Lower lobe of right lung (tissue), 2 donors: ENCODE results near the gene FXYD2. TPM values are rescaled to one million over a fixed set of nuclear protein-coding genes. Genes with fewer than 3 reads are reported as not detected.

Experiments used
- ATAC-seq, 2 donors: fragments of 200-7000 bp; cut with Tn5 transposase; one replicate each; pipeline ENCODE4 v1.9.1; 2020 to 2022; ENCODE audit warnings: mild to moderate bottlenecking in 2 of 2, moderate library complexity in 2 of 2
- DNase-seq: peaks from one replicate; pipeline ENCODE4 v3.0.0-alpha.2; 2020
- H3K27ac ChIP-seq: fragments of 200-600 bp; one replicate; pipeline ENCODE4 v1.8.0; 2022
- H3K27me3 ChIP-seq: fragments of 200-600 bp; one replicate; pipeline ENCODE4 v1.8.0; 2022; ENCODE audit warnings: low read depth
- H3K36me3 ChIP-seq: fragments of 200-600 bp; one replicate; pipeline ENCODE4 v1.8.0; 2022; ENCODE audit warnings: mild to moderate bottlenecking
- H3K4me1 ChIP-seq: fragments of 200-600 bp; one replicate; pipeline ENCODE4 v1.8.0; 2022
- H3K4me3 ChIP-seq: fragments of 200-600 bp; one replicate; pipeline ENCODE4 v1.8.0; 2022; ENCODE audit warnings: mild to moderate bottlenecking
- H3K9me3 ChIP-seq: fragments of 200-600 bp; one replicate; pipeline ENCODE4 v1.8.0; 2022
- intact Hi-C: fragments of 100-400 bp; cut with DNase I; formaldehyde crosslinking; loops from one replicate; pipeline ENCODE4 v1.11.0; 2022
- total RNA-seq: library from RNA; stranded (reverse); fragmentation: NEBNext Ultra II Directional; extraction: Animal tissue kit (Norgen Biotek cat#: 25700); gene quantifications from one replicate; pipeline ENCODE4 v1.2.1, GENCODE V29; 2021
- TF ChIP-seq, protein P1 (sequence below): fragments of 200-600 bp; IDR thresholded peaks from one replicate; pipeline ENCODE4 v1.8.0; 2022; ENCODE audit warnings: antibody characterized with exemption, mild to moderate bottlenecking
- donor health status: DM: no; HTN: yes; CAD: no; lungs with severe emphysema.

The FXYD2 gene
- total RNA-seq, 1 donor from 2014 or later = 2.8 TPM

DNA sequence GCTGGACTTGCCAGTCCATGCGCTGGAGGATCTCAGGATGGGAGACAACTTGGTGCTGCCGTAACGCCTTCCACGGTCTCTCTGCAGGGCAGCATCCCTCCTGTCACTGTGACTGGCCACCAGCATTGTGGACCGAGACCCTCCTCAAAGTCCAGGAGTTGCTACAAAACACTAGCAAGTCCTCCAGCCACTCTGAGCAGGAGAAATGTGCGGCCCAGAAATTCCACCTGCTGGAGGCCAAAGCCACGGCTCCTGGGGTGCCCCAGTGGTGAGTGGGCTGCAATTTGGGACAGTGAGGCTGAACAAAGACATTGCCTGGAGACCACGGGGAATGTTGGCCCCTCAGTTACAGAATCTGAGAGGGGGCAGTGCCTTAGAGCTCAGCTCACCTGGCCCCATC lies 20.6 kb downstream of the FXYD2 start:
- H3K27me3 ChIP-seq = peaks cover 3% of the 10 kb centered on the region
- H3K4me1 ChIP-seq = peaks cover 11% of the 10 kb centered on the region
- H3K4me3 ChIP-seq = no peak overlapping the region
- no peak overlapping the region for H3K27ac ChIP-seq
- intact Hi-C loops = no loop called here
- ATAC-seq (no peak), DNase-seq (no peak)
- TF ChIP-seq, protein P1, sequence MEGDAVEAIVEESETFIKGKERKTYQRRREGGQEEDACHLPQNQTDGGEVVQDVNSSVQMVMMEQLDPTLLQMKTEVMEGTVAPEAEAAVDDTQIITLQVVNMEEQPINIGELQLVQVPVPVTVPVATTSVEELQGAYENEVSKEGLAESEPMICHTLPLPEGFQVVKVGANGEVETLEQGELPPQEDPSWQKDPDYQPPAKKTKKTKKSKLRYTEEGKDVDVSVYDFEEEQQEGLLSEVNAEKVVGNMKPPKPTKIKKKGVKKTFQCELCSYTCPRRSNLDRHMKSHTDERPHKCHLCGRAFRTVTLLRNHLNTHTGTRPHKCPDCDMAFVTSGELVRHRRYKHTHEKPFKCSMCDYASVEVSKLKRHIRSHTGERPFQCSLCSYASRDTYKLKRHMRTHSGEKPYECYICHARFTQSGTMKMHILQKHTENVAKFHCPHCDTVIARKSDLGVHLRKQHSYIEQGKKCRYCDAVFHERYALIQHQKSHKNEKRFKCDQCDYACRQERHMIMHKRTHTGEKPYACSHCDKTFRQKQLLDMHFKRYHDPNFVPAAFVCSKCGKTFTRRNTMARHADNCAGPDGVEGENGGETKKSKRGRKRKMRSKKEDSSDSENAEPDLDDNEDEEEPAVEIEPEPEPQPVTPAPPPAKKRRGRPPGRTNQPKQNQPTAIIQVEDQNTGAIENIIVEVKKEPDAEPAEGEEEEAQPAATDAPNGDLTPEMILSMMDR = no peak
- H3K36me3 ChIP-seq = no peaks in the 10 kb centered on the region
- H3K9me3 ChIP-seq = no peaks in the 10 kb centered on the region

DNA sequence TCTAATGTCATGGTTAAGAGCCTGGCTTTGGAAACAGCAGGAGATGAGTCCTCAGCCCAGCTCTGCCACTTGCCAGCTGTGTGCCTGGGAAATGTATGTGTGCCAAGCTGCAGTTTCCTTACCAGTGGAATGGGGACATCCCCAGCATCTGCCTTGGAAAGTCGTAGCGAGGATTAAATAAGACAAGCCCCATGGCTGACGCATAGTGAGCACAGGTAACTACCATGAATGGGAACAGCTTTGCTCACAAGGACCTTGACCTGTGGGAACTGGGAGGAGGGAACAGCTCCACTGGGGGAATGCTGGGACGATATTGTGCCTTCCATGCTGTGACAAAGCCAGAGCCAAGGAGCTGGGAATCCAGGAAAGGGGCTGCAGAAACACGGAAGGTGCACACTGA lies 24.9 kb downstream of the FXYD2 start:
- TF ChIP-seq, protein P1 = no peak
- H3K27ac ChIP-seq = no peak overlapping the region
- H3K9me3 ChIP-seq = no peaks in the 10 kb centered on the region
- H3K36me3 ChIP-seq = no peaks in the 10 kb centered on the region
- H3K4me3 ChIP-seq = no peak overlapping the region
- DNase-seq = no peak
- no peak for ATAC-seq
- peaks cover 37% of the 10 kb centered on the region for H3K27me3 ChIP-seq
- intact Hi-C loops = no loop called here
- H3K4me1 ChIP-seq = peaks cover 17% of the 10 kb centered on the region

GRCh38 chr11:117796872-117797529 lies 27.5 kb downstream of the FXYD2 start, which contains the start of gene DSCAML1:
Gene DSCAML1 (minus strand): TSS chr11:117797216. CDS start chr11:117797079, 137 bp downstream.
- intact Hi-C loops = no loop called here
- DNase-seq = no peak

DNA sequence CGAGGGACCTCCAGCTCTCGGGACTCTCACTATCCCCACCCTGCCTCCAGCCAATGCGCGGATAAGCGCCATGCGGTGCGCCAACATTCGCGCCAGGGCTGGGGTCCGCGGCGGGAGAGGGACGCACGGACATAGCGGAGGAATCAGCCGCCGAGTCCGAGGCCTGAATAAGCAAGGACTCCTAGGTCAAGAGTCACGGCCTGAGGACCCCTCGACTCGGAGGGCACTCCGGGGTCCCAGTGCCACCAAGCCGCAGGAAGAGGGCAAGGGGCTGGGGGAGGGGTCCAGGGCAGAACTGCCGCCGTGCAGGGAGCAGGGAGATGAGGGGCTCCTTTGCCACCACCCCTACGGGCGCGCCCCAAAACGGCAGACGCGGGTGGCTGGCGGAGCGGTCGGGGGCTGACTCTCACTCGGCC lies 28.1 kb downstream of the FXYD2 start:
- TF ChIP-seq, protein P1 = no peak

More at GRCh38 chr11:117796872-117797529, 27.5 kb downstream of the FXYD2 start, which contains the start of gene DSCAML1:
- H3K4me3 ChIP-seq = peak within 1 kb of the TSS; percentile 37
- no peaks in the 10 kb centered on the region for H3K36me3 ChIP-seq
- H3K9me3 ChIP-seq = no peaks in the 10 kb centered on the region
- H3K4me1 ChIP-seq = peaks cover 17% of the 10 kb centered on the region
- peak; percentile 32 to 63 for ATAC-seq
- TF ChIP-seq, protein P1 = no peak
- H3K27me3 ChIP-seq = peaks cover 50% of the 10 kb centered on the region
- H3K27ac ChIP-seq = no peak within 1 kb of the TSS

DNA sequence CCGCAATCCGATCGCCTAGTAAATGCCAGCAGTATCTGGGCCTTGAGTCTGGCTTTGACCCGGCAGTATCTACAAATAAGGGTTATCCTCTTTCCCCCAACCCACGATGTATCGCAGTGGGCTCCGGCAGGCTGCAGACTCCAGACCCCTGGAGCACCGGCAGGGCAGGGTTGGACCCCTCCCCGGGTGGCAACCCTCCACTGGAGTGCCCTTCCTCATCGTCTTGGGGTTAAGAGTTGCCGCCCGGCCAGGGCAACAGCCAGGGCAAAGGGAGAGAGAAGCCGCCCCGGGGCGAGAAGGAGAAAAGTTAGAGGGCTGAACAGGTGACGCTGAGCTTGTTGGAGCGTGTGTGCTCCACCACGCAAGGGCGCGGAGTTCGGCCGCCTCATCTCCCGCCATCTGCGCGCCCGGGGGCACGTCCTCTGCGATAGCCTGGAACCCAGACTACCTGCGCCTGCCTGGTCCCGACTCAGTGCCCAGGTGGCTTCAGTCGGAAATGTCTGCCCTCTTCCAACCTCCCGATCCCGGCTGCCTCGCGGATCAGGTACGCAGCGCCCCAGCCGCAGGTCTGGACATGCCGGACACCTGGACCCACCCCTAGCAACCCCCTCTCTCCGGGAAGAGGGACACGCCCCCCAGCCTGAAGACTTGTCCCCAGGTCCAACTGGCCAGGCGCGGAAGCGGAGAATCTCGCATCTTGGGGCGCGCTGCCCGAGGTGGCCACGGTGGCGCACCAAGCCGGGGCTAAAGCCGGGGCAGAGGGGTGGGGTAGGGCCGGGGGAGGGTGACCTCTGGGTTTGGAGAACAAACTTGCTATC lies 28.7 kb downstream of the FXYD2 start:
- Histone ChIP-seq H3K4me3 (peak overlapping the region; percentile 37), H3K36me3 (no peaks in the 10 kb centered on the region), H3K27ac (no peak overlapping the region), H3K9me3 (no peaks in the 10 kb centered on the region), H3K4me1 (peaks cover 17% of the 10 kb centered on the region), H3K27me3 (peaks cover 50% of the 10 kb centered on the region)
- DNase-seq (no peak), ATAC-seq (peak in 1 of 2 donors; percentile 9)
- intact Hi-C loops = no loop called here
- TF ChIP-seq, protein P1 = no peak

More for the DNA sequence above, 28.1 kb downstream of the FXYD2 start:
- ATAC-seq (no peak), DNase-seq (no peak)
- intact Hi-C loops = no loop called here
- Histone ChIP-seq H3K36me3 (no peaks in the 10 kb centered on the region), H3K4me1 (peaks cover 17% of the 10 kb centered on the region), H3K9me3 (no peaks in the 10 kb centered on the region), H3K4me3 (peak overlapping the region; percentile 37), H3K27ac (no peak overlapping the region), H3K27me3 (peaks cover 50% of the 10 kb centered on the region)
